Left hindlimb (tissue), 1 donor: Measurements from ENCODE around the gene TTYH3.

ENCODE experiments used
- DNase-seq: peaks from one replicate; pipeline ENCODE4 v3.0.0-alpha.2; 2018

The TTYH3 gene

GRCh38 chr7:2649991-2650390 lies 18.2 kb downstream of the TTYH3 start:
- DNase-seq = no peak

GRCh38 chr7:2650451-2650850 lies 18.7 kb downstream of the TTYH3 start:
- DNase-seq = no peak

- no peak for DNase-seq
These were observed 19.6 kb downstream of the TTYH3 start for GRCh38 chr7:2651336-2651735.

- no peak for DNase-seq
These were observed 20.3 kb downstream of the TTYH3 start for GRCh38 chr7:2651847-2652735.

GRCh38 chr7:2652736-2653060 lies 20.9 kb downstream of the TTYH3 start:
- DNase-seq = peak; percentile 23

- no peak for DNase-seq
These were observed 22.3 kb downstream of the TTYH3 start for GRCh38 chr7:2654059-2654458.

GRCh38 chr7:2655870-2656614 lies 24.3 kb downstream of the TTYH3 start:
- peak; percentile 21 for DNase-seq

- DNase-seq = no peak
These were observed 25.4 kb downstream of the TTYH3 start for GRCh38 chr7:2657208-2657607.

GRCh38 chr7:2657920-2658671 lies 26.3 kb downstream of the TTYH3 start:
- DNase-seq = no peak

- DNase-seq = peak; percentile 28
These were observed 27.2 kb downstream of the TTYH3 start for GRCh38 chr7:2658941-2659340.

- no peak for DNase-seq
These were observed 28.0 kb downstream of the TTYH3 start for GRCh38 chr7:2659556-2660358.

GRCh38 chr7:2660359-2661095 lies 28.7 kb downstream of the TTYH3 start:
- no peak for DNase-seq

GRCh38 chr7:2661096-2661449 lies 29.3 kb downstream of the TTYH3 start:
- DNase-seq = no peak

- DNase-seq = peak; percentile 49
These were observed 30.0 kb downstream of the TTYH3 start for GRCh38 chr7:2661602-2662272.

- no peak for DNase-seq
These were observed 30.7 kb downstream of the TTYH3 start for GRCh38 chr7:2662273-2663120.

- DNase-seq = peak; percentile 65
These were observed 31.5 kb downstream of the TTYH3 start for GRCh38 chr7:2663121-2663886.

- peak; percentile 54 for DNase-seq
These were observed 32.2 kb downstream of the TTYH3 start for GRCh38 chr7:2663960-2664359.

GRCh38 chr7:2665359-2665791 lies 33.6 kb downstream of the TTYH3 start:
- peak; percentile 39 for DNase-seq

GRCh38 chr7:2666155-2666554 lies 34.4 kb downstream of the TTYH3 start:
- DNase-seq = peak; percentile 29
